ENCODE data around the gene ZNF469.

- TF ChIP-seq ZNF274 (CRISPR knock-in tag; IDR thresholded peaks at IDR 0.05), result no peak
- TF ChIP-seq SP2 (CRISPR knock-in tag; IDR thresholded peaks at IDR 0.05), result no peak
- TF ChIP-seq PHB2 (IDR thresholded peaks at IDR 0.05; ENCODE audit: partially characterized antibody), result no peak
- TF ChIP-seq MAFK (conservative IDR thresholded peaks at IDR 0.05 in 1 of 2, IDR thresholded peaks at IDR 0.05 in 1 of 2; ENCODE audit: low read length in 2 of 2), result no peak
- no peak for TF ChIP-seq ETV6 (CRISPR knock-in tag; conservative IDR thresholded peaks at IDR 0.05)
- no peak for TF ChIP-seq ATF1 (CRISPR knock-in tag; IDR thresholded peaks at IDR 0.05)
- TF ChIP-seq YY1 (IDR thresholded peaks at IDR 0.05; ENCODE audit: insufficient read depth, insufficient replicate concordance, low read depth, low read length), result no peak
- TF ChIP-seq CTCF (CRISPR knock-in tag; IDR thresholded peaks at IDR 0.05), result no peak
- TF ChIP-seq MXD4 (CRISPR knock-in tag; IDR thresholded peaks at IDR 0.05), result no peak
These were observed 38.5 kb downstream of the ZNF469 start for GRCh38 chr16:88421301-88421700.
